ENCODE results near the gene ZNF444. TPM values are rescaled to one million over a fixed set of nuclear protein-coding genes. Genes with fewer than 3 reads are reported as not detected.

The ZNF444 gene
- total RNA-seq, 1 experiment from 2014 or later: 92.2 TPM

GRCh38 chr19:56167064-56167578 is 26.0 kb downstream of the ZNF444 start:
- intact Hi-C loops (cut with micrococcal nuclease; ENCODE audit: unreplicated experiment): no loop called here
- Histone ChIP-seq H3K27me3 (replicated peaks; ENCODE audit: control insufficient read depth, insufficient read depth, low read length) (no peaks in the 10 kb centered on the region), H3K4me1 (no peaks in the 10 kb centered on the region), H3K4me3 (ENCODE audit: low read depth, low read length) (no peak overlapping the region), H3K36me3 (ENCODE audit: control insufficient read depth, insufficient read depth, low read length) (no peaks in the 10 kb centered on the region), H3K9me3 (no peaks in the 10 kb centered on the region)
- peak in 1 of 2 experiments; percentile 35 for DNase-seq
- BruUV-seq (replicated peaks): no TSS peak
- Mint-ChIP-seq H3K9me3 (ENCODE audit: unreplicated experiment) (no peaks in the 10 kb centered on the region), H3K4me1 (ENCODE audit: low read depth, unreplicated experiment) (no peaks in the 10 kb centered on the region), H3K27me3 (ENCODE audit: insufficient read depth, unreplicated experiment) (peaks cover 3% of the 10 kb centered on the region), H3K36me3 (ENCODE audit: insufficient read depth, unreplicated experiment) (peaks cover 8% of the 10 kb centered on the region), H3K4me3 (ENCODE audit: unreplicated experiment) (no peak overlapping the region), H3K27ac (ENCODE audit: unreplicated experiment) (no peak overlapping the region)
- POLR2A ChIA-PET: interaction anchor here (0.6 kb wide), 1 partner anchor 759 kb away, joined by 3 read pairs; no protein-coding TSS in a partner anchor
- no peak for TF ChIP-seq CTCF (IDR thresholded peaks at IDR 0.05; ENCODE audit: insufficient read depth in 1 of 2, low read depth in 1 of 2, low read length in 1 of 2, severe bottlenecking in 1 of 2, unreplicated experiment in 1 of 2)
- CTCF ChIA-PET: no interaction called here

- peaks cover 6% of the 10 kb centered on the region for H3K27me3 Mint-ChIP-seq (ENCODE audit: insufficient read depth, unreplicated experiment)
- Histone ChIP-seq H3K27me3 (replicated peaks; ENCODE audit: control insufficient read depth, insufficient read depth, low read length) (no peaks in the 10 kb centered on the region), H3K4me3 (ENCODE audit: low read depth, low read length) (no peak overlapping the region), H3K36me3 (ENCODE audit: control insufficient read depth, insufficient read depth, low read length) (no peaks in the 10 kb centered on the region), H3K4me1 (no peaks in the 10 kb centered on the region), H3K9me3 (no peaks in the 10 kb centered on the region)
- H3K27ac Mint-ChIP-seq (ENCODE audit: unreplicated experiment): no peak overlapping the region
- no TSS peak for BruUV-seq (replicated peaks)
- no peak for DNase-seq
- H3K4me1 Mint-ChIP-seq (ENCODE audit: low read depth, unreplicated experiment): peaks cover 1% of the 10 kb centered on the region
- intact Hi-C loops (cut with micrococcal nuclease; ENCODE audit: unreplicated experiment): no loop called here
- POLR2A ChIA-PET: no interaction called here
- no peak for TF ChIP-seq CTCF (IDR thresholded peaks at IDR 0.05; ENCODE audit: insufficient read depth in 1 of 2, low read depth in 1 of 2, low read length in 1 of 2, severe bottlenecking in 1 of 2, unreplicated experiment in 1 of 2)
- H3K36me3 Mint-ChIP-seq (ENCODE audit: insufficient read depth, unreplicated experiment): no peaks in the 10 kb centered on the region
- CTCF ChIA-PET: no interaction called here
- H3K9me3 Mint-ChIP-seq (ENCODE audit: unreplicated experiment): no peaks in the 10 kb centered on the region
- H3K4me3 Mint-ChIP-seq (ENCODE audit: unreplicated experiment): no peak overlapping the region
Measured at GRCh38 chr19:56170261-56170660, 29.2 kb downstream of the ZNF444 start.

GRCh38 chr19:56174086-56174485 is 33.0 kb downstream of the ZNF444 start:
- Histone ChIP-seq H3K9me3 (no peaks in the 10 kb centered on the region), H3K4me3 (ENCODE audit: low read depth, low read length) (no peak overlapping the region), H3K36me3 (ENCODE audit: control insufficient read depth, insufficient read depth, low read length) (no peaks in the 10 kb centered on the region), H3K27me3 (replicated peaks; ENCODE audit: control insufficient read depth, insufficient read depth, low read length) (no peaks in the 10 kb centered on the region), H3K4me1 (no peaks in the 10 kb centered on the region)
- Mint-ChIP-seq H3K36me3 (ENCODE audit: insufficient read depth, unreplicated experiment) (no peaks in the 10 kb centered on the region), H3K27ac (ENCODE audit: unreplicated experiment) (no peak overlapping the region), H3K4me3 (ENCODE audit: unreplicated experiment) (no peak overlapping the region), H3K27me3 (ENCODE audit: insufficient read depth, unreplicated experiment) (peaks cover 14% of the 10 kb centered on the region), H3K9me3 (ENCODE audit: unreplicated experiment) (no peaks in the 10 kb centered on the region), H3K4me1 (ENCODE audit: low read depth, unreplicated experiment) (peaks cover 5% of the 10 kb centered on the region)
- TF ChIP-seq CTCF (IDR thresholded peaks at IDR 0.05; ENCODE audit: insufficient read depth in 1 of 2, low read depth in 1 of 2, low read length in 1 of 2, severe bottlenecking in 1 of 2, unreplicated experiment in 1 of 2): no peak
- no peak for DNase-seq
- intact Hi-C loops (cut with micrococcal nuclease; ENCODE audit: unreplicated experiment): no loop called here
- CTCF ChIA-PET: no interaction called here
- POLR2A ChIA-PET: no interaction called here
- BruUV-seq (replicated peaks): no TSS peak

Measured in Caco-2 (cell line).